Esophagus muscularis mucosa (tissue), 3 donors: ENCODE measurements around the gene SPAG7.

Experiments
- EP300 ChIP-seq: sonication (generic); formaldehyde crosslinking; IDR thresholded peaks from one replicate; pipeline ENCODE4 v1.6.1; 2017; ENCODE audit warnings: antibody characterized with exemption
- TF ChIP-seq, protein P1 (sequence below), 3 experiments: fragments of 200-600 bp in 2 of 3; fragments of 450-650 bp in 1 of 3; sonication (generic) in 2 of 3; IDR thresholded peaks; one replicate each; pipeline ENCODE4 v1.5.1; 2017 to 2019; ENCODE audit warnings: antibody characterized with exemption in 3 of 3, mild to moderate bottlenecking in 2 of 3, moderate library complexity in 1 of 3

GRCh38 chr17:4982305-4982704 is 14.7 kb upstream of the SPAG7 start:
- TF ChIP-seq, protein P1, sequence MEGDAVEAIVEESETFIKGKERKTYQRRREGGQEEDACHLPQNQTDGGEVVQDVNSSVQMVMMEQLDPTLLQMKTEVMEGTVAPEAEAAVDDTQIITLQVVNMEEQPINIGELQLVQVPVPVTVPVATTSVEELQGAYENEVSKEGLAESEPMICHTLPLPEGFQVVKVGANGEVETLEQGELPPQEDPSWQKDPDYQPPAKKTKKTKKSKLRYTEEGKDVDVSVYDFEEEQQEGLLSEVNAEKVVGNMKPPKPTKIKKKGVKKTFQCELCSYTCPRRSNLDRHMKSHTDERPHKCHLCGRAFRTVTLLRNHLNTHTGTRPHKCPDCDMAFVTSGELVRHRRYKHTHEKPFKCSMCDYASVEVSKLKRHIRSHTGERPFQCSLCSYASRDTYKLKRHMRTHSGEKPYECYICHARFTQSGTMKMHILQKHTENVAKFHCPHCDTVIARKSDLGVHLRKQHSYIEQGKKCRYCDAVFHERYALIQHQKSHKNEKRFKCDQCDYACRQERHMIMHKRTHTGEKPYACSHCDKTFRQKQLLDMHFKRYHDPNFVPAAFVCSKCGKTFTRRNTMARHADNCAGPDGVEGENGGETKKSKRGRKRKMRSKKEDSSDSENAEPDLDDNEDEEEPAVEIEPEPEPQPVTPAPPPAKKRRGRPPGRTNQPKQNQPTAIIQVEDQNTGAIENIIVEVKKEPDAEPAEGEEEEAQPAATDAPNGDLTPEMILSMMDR (IDR thresholded peaks at IDR 0.05): no peak
- TF ChIP-seq EP300: no peak
